ENCODE data around the gene CCDC27.

DNA sequence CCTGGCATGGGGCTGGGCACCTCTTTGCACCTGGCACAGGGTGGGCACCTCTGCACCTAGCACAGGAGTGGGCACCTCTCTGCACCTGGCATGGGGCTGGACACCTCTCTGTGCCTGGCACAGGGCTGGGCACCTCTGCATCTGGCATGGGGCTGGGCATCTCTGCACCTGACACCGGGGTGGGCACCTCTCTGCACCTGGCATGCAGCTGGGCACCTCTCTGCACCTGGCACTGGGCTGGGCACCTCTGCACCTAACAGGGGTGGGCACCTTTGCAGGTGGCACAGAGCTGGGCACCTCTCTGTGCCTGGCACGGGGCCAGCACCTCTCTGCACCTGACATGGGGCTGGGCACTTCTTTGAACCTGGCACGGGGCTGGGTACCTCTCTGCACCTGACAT, 29.4 kb upstream of the CCDC27 start:
- no peak for TF ChIP-seq RAD21 (IDR thresholded peaks at IDR 0.05 in 1 of 2, conservative IDR thresholded peaks at IDR 0.05 in 1 of 2; ENCODE audit: low read depth in 2 of 2, low read length in 2 of 2)
- no peak for TF ChIP-seq GABPA (IDR thresholded peaks at IDR 0.05; ENCODE audit: borderline replicate concordance, insufficient read depth, low read length)
- TF ChIP-seq BRCA1 (IDR thresholded peaks at IDR 0.05; ENCODE audit: low read depth, low read length): no peak
- no peak for TF ChIP-seq POLR2AphosphoS5 (IDR thresholded peaks at IDR 0.05; ENCODE audit: low read depth, low read length)
- no peak for TF ChIP-seq EZH2 (IDR thresholded peaks at IDR 0.05; ENCODE audit: low read depth, low read length, severe bottlenecking)
- no peak for TF ChIP-seq MAFK (IDR thresholded peaks at IDR 0.05; ENCODE audit: low read depth, low read length)
- TF ChIP-seq YY1 (IDR thresholded peaks at IDR 0.05; ENCODE audit: low read depth, low read length): no peak
- TF ChIP-seq, protein P1, sequence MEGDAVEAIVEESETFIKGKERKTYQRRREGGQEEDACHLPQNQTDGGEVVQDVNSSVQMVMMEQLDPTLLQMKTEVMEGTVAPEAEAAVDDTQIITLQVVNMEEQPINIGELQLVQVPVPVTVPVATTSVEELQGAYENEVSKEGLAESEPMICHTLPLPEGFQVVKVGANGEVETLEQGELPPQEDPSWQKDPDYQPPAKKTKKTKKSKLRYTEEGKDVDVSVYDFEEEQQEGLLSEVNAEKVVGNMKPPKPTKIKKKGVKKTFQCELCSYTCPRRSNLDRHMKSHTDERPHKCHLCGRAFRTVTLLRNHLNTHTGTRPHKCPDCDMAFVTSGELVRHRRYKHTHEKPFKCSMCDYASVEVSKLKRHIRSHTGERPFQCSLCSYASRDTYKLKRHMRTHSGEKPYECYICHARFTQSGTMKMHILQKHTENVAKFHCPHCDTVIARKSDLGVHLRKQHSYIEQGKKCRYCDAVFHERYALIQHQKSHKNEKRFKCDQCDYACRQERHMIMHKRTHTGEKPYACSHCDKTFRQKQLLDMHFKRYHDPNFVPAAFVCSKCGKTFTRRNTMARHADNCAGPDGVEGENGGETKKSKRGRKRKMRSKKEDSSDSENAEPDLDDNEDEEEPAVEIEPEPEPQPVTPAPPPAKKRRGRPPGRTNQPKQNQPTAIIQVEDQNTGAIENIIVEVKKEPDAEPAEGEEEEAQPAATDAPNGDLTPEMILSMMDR (IDR thresholded peaks at IDR 0.05; ENCODE audit: control extremely low read depth in 1 of 3, insufficient read depth in 1 of 3, low read depth in 1 of 3, low read length in 3 of 3): no peak
- TF ChIP-seq, protein P2, sequence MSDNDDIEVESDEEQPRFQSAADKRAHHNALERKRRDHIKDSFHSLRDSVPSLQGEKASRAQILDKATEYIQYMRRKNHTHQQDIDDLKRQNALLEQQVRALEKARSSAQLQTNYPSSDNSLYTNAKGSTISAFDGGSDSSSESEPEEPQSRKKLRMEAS (IDR thresholded peaks at IDR 0.05): no peak

Data from H1 (cell line).